Subcutaneous adipose tissue (tissue), 4 donors: ENCODE results near the gene PTPN13. TPM values are rescaled to one million over a fixed set of nuclear protein-coding genes. Genes with fewer than 3 reads are reported as not detected.

Experiments used
- total RNA-seq, 4 donors: library from RNA; depleted of rRNA; stranded (reverse); fragments of >200 nt; gene quantifications; one replicate each; pipeline ENCODE4 v1.1.0, GENCODE V29; 2016
- TF ChIP-seq, protein P1 (sequence below): fragments of 450-650 bp; IDR thresholded peaks from one replicate; pipeline ENCODE4 v1.5.1; 2016; ENCODE audit warnings: low read depth, mild to moderate bottlenecking, control low read depth, antibody characterized with exemption, moderate library complexity

The PTPN13 gene
- total RNA-seq, 4 donors from 2014 or later, result 28.6 to 37.5 (median 33.0) TPM

DNA sequence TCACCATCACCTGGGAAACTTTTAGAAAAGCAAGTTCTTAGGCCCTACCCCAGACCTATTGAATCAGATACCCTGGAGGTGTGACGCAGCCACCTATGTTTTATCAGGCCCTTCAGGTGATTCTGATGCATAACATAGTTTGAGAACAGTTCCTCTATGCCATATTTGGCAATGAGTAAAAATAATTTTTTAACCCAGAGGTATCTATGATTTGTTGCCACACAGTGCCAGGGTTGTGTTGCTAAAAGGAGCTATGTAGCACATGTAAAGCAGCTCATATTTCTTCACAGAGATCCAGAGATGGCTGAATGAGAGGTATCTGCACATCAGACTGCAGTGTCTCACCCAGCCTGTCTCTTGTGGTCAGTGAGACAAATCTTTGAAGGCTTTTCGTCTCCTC, 85.3 kb downstream of the PTPN13 start:
- TF ChIP-seq, protein P1, sequence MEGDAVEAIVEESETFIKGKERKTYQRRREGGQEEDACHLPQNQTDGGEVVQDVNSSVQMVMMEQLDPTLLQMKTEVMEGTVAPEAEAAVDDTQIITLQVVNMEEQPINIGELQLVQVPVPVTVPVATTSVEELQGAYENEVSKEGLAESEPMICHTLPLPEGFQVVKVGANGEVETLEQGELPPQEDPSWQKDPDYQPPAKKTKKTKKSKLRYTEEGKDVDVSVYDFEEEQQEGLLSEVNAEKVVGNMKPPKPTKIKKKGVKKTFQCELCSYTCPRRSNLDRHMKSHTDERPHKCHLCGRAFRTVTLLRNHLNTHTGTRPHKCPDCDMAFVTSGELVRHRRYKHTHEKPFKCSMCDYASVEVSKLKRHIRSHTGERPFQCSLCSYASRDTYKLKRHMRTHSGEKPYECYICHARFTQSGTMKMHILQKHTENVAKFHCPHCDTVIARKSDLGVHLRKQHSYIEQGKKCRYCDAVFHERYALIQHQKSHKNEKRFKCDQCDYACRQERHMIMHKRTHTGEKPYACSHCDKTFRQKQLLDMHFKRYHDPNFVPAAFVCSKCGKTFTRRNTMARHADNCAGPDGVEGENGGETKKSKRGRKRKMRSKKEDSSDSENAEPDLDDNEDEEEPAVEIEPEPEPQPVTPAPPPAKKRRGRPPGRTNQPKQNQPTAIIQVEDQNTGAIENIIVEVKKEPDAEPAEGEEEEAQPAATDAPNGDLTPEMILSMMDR, result no peak

DNA sequence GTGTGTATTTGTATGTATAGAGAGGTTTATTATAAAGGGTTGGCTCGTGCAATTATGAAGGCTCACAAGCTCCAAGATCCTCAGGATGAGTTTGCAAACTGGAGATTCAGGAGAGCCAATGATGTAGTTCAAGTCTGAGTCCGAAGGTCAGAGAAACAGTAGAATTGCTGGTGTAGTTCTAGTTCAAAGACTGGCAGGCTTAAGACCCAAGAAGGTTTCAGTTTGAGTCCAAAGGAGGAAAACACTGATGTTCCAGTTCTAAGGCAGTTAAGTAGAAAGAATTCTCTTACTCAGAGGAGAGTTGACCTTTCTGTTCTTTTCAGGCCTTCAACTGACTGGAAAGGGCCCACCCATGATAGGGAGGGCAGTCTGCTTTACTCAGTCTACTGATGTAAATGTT, 89.1 kb downstream of the PTPN13 start:
- TF ChIP-seq, protein P1, result no peak

DNA sequence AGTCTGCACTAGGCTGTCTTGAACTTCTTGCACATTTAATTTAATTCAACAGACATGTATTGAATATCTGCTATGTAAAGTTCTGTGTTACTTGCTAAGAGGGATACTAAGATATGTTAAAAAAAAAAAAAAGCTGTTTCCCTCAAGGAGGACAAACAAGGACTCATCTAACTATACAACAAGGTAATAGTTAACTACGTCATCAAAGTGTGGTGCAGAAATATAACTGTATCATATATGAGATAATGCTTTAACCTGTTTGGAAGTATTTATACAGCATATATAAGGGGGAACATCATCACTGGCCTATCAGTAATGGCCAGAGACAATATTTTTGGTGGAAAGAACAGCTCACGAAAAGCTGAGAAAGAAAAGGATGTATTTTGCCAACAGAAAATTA, 89.9 kb downstream of the PTPN13 start:
- TF ChIP-seq, protein P1, result no peak

DNA sequence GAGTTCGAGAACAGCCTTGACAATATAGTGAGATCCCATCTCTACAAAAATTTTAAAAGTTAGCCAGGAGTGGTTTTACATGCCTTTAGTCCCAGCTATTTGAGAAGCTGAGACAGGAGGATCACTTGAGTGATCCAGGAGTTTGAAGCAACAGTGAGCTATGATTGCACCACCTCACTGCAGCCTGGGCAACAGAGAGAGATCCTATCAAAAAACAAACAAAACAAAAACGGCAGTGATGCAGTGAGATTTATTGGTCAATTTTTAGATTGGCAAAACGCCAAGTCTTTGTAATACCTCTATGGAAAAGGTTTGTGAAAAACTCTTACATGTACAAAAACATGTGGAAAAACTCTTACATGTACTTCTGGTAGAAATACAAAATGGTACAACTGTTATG, 91.3 kb downstream of the PTPN13 start:
- TF ChIP-seq, protein P1, result no peak

DNA sequence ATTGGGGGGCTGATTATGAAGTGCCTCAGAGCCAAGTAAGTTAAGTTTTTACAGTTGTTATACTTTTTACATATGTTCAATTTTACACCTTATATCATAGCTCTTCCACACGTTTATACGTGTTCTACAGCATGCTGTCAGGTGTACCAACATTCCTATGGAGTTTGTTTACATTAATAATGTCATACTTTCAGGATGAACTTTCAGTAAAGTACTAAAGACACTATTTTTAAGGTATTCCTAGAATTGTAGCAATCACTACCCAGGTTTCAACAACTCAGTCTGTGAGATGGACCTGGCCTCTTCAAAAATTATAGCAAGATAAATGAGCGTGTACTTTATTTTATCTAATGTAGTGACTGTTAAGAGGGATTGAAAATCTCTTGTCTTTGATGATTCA, 92.6 kb downstream of the PTPN13 start:
- TF ChIP-seq, protein P1, result no peak

DNA sequence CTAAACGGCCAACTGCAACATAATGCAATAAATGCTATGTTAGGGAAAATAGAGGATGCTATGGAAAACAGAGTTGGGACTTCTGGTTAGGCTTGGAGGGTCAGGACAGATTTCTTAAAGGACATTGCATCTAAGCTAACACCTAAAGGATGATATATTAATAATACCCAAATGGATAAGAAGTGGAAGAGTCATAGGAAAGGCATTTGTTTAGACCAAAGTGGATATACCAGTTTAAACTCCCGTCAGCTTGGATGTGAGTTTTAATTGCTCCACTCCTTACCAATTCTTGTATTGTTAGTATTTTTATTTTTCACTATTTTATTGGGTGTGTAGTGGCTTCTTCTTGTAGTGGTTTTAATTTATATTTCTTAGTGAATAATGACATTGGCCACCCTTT, 93.9 kb downstream of the PTPN13 start:
- TF ChIP-seq, protein P1, result no peak

DNA sequence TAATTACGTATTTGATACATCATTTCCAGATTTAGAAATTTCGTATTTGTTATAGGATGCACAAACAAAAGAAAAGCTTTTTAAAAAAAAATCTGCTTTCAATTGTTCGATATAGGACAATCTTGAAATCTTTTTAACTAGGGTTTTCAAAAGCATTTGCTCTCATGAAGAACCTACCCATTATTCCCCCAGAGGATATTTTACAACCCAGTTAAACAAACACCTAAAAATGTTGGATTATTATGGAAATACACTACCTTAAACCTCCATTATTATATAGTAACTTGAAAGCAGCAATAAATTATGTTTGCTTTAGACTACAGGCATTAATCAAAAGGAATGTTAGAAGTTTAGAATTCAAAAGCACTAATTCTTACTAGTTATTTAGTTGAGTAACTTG, 110.5 kb downstream of the PTPN13 start:
- TF ChIP-seq, protein P1, result no peak
